Cerebellar cortex (tissue), 1 donor: ENCODE data around the gene GBX1.

Source experiments
- DNase-seq: peaks from one replicate; pipeline ENCODE4 v3.0.0-alpha.2; 2015; ENCODE audit warnings: low spot score

The GBX1 gene

DNA sequence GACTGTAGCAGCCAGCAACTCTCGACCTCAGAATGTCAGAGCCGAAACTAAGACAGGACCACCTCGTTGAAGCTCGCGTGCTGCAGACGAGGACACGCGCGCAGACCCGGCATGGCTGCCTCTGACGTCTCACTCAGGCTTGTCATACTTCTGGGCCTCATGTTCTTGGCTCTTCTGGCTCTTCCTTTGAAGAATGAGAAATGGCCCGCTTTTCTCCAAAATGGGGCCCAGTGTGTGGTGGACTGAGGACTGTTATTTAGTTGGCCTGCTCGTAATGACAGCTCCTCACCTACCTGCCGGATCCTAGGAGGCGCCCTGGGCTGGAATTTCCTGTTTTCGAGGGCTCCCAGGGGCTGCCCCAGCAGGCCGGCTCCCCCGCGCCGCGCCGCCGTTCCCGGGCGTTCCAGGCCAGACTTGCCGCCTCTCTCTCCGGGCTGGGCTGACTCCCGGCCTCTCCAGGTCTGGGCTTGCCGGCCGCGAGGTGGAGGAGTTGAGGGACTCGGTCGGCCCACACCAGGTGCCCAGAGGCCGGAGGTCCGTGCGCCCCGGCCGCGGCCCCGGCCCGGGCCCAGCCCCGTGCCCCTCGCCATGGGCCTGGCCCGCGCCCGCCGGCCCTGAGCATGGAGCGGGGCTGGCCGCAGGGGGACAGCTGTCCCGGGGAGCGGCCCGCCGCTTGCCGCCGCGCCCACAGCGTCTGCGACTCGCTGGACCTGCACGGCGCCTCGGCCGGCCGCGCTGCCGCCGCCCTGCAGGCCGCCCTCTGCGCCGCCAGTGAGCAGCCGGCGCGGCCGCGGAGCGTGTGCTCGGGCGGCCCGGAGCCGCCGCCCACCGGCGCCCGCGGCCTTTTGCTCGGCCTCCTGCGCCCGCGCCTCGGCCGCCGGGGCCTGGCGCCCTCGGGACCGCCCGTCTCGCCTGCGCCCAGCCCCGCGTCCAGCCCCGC is 53.1 kb downstream of the GBX1 start:
- no peak for DNase-seq

- DNase-seq, result no peak
Observed at GRCh38 chr7:151113344-151114150, 53.9 kb downstream of the GBX1 start.

- DNase-seq, result peak; percentile 83
Observed at GRCh38 chr7:151110941-151111645, 56.4 kb downstream of the GBX1 start.

DNA sequence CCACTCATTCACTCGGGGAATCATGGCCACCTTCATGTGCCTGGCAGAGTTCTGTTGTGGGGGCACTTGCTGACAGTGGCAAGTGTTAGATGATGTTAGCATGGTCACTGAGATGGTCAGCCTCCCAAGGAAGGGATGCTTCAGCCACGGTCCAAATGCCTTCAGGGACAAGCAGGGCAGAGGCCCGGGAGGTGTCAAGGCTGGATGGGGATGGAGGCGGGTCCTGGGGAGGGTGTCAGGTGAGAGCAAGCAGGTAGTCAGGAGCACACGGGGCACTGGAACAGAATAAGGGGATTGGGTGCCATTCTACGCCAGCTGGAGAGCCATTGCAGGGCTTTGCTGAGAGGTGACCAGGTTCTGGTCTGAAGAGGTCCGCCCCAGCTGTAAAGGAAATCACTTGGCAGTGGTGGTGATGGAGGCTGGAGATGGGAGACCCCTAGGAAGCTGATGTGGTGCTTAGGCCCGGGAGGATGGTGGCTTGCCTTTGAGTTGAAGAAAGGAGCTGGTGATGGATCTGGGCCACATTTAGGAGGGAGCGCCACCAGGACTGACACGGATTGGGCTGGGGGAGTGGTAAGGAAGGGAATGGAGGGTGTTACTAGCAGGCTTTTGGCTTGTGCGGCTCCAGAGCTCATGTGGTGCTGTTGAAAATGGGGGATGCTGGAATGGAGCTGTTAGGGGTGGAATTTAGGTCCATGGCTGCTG is 57.1 kb downstream of the GBX1 start:
- DNase-seq, result peak; percentile 50

GRCh38 chr7:151109094-151110048 is 58.1 kb downstream of the GBX1 start:
- no peak for DNase-seq

DNA sequence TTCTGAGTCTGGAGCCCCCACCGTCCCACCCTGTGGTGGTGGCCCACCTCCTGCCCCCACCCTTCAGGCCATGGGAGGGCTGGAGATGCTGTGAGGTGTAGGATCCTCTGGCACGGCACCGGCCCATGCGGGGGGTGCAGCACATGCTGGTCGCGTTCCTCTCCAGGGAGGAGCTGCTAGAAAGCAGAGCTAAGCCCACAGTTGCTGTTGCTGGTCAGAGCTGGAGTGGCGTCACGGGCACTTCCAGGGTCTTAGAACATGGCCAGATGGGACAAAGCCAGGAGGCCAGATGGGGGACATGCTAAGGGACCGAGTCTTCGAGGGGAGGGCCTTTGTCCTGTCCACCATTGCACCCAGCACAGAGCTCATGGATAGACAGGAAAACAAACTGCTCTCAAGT is 59.6 kb downstream of the GBX1 start:
- DNase-seq, result peak; percentile 55

DNA sequence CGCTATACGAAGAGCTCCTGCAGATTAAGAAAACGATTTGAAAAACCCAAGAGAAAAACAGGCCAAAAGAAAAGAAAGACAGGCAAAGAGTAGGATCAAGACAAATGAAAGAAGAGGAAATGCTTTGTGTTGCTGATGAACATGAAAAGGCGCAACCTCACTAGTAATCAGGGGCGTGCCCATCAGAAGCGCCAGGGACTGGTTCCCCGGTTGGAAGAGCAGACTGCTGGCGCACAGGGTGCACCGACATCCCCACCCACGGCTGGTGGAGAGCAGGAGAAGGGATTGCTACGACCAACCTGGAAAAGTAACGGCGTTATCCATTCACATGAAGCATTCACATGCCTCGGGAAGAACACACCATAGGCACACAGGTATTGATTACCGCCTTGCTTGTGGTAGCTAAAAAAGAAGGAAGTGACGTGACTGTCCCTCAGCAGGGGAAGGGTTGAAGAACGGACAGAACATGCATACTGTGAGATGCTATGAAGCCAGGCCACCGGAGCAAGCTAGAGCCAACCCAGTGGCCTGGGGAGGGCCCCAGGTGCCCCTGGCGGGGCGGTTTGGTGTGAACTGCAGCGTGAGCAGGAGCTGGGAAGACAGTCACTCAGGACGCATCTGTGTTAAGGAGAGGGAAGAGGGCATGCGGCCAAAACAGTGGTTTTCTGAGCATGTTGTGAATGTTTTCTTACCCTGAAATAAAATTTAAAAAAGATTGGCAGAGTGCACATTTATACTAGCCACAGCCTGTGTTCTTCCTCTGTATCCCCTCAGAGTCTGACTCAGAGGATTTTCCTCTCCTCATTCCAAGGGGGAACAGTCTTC is 62.9 kb downstream of the GBX1 start:
- no peak for DNase-seq

GRCh38 chr7:151103973-151104372 is 63.5 kb downstream of the GBX1 start:
- no peak for DNase-seq

DNA sequence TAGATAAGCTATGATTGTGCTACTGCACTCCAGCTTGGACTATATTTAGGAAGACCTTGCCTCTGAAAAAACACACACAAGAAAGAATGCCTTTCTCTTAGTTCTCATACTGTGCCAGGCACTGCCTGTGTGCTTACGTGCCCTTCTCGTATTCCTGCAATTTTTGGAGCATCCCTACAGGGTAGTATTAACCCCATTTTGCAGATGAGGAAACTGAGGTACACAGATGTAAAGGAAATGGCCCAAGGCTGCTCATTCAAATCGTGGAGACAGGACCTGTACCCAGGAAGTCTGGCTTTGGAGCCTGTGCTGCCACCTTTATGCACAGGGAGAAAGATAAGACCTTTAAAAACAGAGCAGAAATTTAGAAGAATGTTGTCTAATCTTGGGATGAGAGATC is 64.5 kb downstream of the GBX1 start:
- DNase-seq, result no peak

- no peak for DNase-seq
Observed at GRCh38 chr7:151101621-151102396, 65.7 kb downstream of the GBX1 start.

DNA sequence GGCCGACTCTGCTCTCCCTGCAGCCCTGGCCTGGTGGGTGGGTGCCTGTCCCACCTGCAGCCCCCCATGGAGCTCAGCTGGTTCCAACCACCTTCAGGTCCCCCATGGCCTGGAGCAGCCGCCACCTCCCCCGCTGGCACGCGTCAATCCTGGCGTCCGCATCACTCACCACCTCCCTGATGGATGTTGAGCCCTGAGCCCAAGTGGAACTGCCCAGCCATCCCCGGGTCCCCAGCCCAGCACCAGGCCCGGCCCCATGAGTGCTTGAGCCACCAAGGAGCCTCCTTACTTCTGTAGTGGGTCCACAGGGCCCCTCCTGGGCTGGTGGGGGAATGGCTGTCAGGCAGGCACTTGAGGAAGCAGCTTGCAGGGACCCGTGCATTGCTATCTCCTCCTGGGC is 66.6 kb downstream of the GBX1 start:
- DNase-seq, result no peak

DNA sequence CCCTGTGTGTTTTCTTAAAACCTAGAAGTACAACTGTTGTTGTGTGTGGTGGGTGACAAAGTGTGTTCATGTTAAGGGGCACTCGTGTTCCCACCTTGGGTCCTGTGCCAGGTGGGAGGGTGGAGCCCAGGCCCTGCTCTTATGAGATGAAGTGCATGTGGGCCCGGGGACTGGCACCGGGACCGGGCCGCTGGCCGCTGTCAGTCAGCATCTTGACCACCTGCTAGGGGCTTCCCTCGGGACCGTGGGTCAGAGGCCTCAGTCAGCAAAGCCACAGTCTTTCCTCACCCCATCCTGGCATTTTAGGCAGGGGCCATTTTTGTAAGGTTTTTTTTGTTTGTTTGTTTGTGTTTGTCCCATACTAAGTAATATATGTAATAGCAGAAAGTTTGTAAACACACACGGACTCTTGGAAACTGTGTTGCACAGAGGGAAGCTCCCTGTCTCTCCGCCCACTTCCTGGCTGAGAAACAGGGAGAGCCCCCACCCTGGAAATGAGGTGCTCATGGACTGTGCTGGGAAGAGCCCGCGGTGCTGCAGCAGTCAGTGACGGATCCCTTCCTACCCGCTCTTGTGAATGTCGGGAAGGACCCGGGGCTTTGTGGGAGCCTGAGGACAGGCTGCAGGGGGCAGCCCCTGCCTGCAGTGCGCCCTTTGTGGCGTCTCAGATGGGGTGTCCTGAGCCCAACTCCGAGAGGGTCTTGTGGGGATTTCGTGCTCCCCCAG is 67.8 kb downstream of the GBX1 start:
- DNase-seq, result no peak
